ENCODE data around the gene FOXO1. TPM values are rescaled to one million over a fixed set of nuclear protein-coding genes. Genes with fewer than 3 reads are reported as not detected.
A peak's percentile ranks its signal among the peaks of the same experiment; 100 is the strongest.

The FOXO1 gene
- total and polyA plus RNA-seq, 4 experiments from 2014 or later = 35.2 to 72.3 (median 68.2) TPM

DNA sequence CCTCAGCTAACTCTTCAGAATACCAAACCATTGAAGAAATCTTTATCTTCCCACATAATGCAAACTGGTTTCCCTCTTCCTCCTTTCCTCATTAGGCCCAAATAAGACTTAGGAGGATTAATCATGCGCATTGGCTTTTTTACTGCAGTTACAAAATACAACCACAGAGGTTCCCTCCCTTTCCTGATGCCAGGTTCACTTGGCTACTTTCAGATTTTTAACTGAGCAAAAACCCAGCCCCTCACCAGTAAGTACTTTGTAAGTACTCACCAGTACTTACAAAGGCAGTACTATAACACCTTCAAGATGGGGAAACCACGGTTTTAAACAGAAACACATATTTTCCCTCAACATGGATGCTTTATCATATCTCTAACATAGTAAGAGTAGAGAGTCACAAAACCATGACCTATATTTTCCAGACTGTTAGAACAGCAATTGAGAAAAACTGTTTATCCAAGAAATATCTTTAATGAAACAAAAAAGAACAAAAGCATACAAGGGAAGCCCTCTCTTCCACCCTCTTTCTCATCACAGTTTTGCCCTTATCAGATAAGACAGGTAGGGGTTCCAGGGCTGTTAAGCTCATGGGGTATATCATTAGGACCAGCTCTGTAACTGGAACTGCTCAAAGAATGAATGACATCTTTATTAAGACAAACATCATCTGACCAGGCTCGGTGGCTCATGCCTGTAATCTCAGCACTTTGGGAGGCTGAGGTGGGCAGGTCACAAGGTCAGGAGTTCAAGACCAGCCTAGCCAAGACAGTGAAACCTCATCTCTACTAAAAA lies 12.7 kb downstream of the FOXO1 start:
- no peaks in the 10 kb centered on the region for H3K27me3 Mint-ChIP-seq
- Histone ChIP-seq H3K9me3 (ENCODE audit: control insufficient read depth in 1 of 2, low read length in 2 of 2) (no peaks in the 10 kb centered on the region), H3K4me3 (ENCODE audit: low read length in 2 of 2) (peak overlapping the region in 1 of 2 donors; percentile 29), H3K36me3 (ENCODE audit: insufficient read depth, low read length) (no peaks in the 10 kb centered on the region), H3K27ac (ENCODE audit: low read depth, low read length) (peak overlapping the region; percentile 37), H3K27me3 (ENCODE audit: insufficient read depth, low read length) (no peaks in the 10 kb centered on the region), H3K4me1 (ENCODE audit: insufficient read depth, low read length) (peaks cover 97% of the 10 kb centered on the region)
- H3K36me3 Mint-ChIP-seq = peaks cover 5 to 6% of the 10 kb centered on the region in 2 donors
- H3K4me3 Mint-ChIP-seq = peak overlapping the region; percentile 66 to 88 (median 80)
- ChIA-PET POLR2A (ENCODE audit: partially characterized antibody) (interaction anchor here (0.6 to 2.7 kb wide), 7 partner anchors 11 to 264 kb away, joined by 3 to 39 read pairs (median 4); no protein-coding TSS in a partner anchor), CTCF (ENCODE audit: partially characterized antibody) (interaction anchor here (0.6 to 2.2 kb wide), 4 partner anchors 10 to 669 kb away, joined by 3 to 7 read pairs (median 4); no protein-coding TSS in a partner anchor)
- H3K9me3 Mint-ChIP-seq = peaks cover 0 to 2% (median 0%) of the 10 kb centered on the region in 8 donors
- H3K4me1 Mint-ChIP-seq = peaks cover 60 to 99% (median 85%) of the 10 kb centered on the region in 4 donors
- peak overlapping the region; percentile 82 to 95 (median 90) for H3K27ac Mint-ChIP-seq
- intact Hi-C loops (cut with micrococcal nuclease) = loop anchor here (1.0 kb wide), 1 partner anchor 10 kb away; no protein-coding TSS in a partner anchor
- DNase-seq = peak in 4 of 5 donors; percentile 31 to 51 (median 43)

GRCh38 chr13:40652588-40652940 lies 13.9 kb downstream of the FOXO1 start:
- H3K4me1 Mint-ChIP-seq = peaks cover 61 to 99% (median 86%) of the 10 kb centered on the region in 4 donors
- H3K4me1 ChIP-seq (ENCODE audit: insufficient read depth, low read length) = peaks cover 97% of the 10 kb centered on the region
- no peaks in the 10 kb centered on the region for H3K27me3 Mint-ChIP-seq
- peak in 2 of 5 donors; percentile 32 to 39 for DNase-seq
- peak overlapping the region; percentile 82 to 95 (median 90) for H3K27ac Mint-ChIP-seq
- intact Hi-C loops (cut with micrococcal nuclease) = no loop called here
- H3K4me3 Mint-ChIP-seq = peak overlapping the region; percentile 69 to 88 (median 80)
- H3K4me3 ChIP-seq (ENCODE audit: low read length in 2 of 2) = peak overlapping the region in 1 of 2 donors; percentile 29
- peaks cover 0 to 2% of the 10 kb centered on the region in 2 donors for H3K36me3 Mint-ChIP-seq
- H3K36me3 ChIP-seq (ENCODE audit: insufficient read depth, low read length) = no peaks in the 10 kb centered on the region
- H3K9me3 ChIP-seq (ENCODE audit: control insufficient read depth in 1 of 2, low read length in 2 of 2) = no peaks in the 10 kb centered on the region
- no peaks in the 10 kb centered on the region for H3K9me3 Mint-ChIP-seq
- ChIA-PET POLR2A (ENCODE audit: partially characterized antibody) (interaction anchor here (0.6 to 2.7 kb wide), 8 partner anchors 10 to 686 kb away, joined by 3 to 39 read pairs (median 4); no protein-coding TSS in a partner anchor), CTCF (ENCODE audit: partially characterized antibody) (interaction anchor here (1.1 to 2.2 kb wide), 5 partner anchors 11 to 584 kb away, joined by 3 to 7 read pairs (median 4); no protein-coding TSS in a partner anchor)
- H3K27me3 ChIP-seq (ENCODE audit: insufficient read depth, low read length) = no peaks in the 10 kb centered on the region
- H3K27ac ChIP-seq (ENCODE audit: low read depth, low read length) = no peak overlapping the region

GRCh38 chr13:40651866-40652587 lies 14.4 kb downstream of the FOXO1 start:
- no peaks in the 10 kb centered on the region for H3K36me3 ChIP-seq (ENCODE audit: insufficient read depth, low read length)
- no peak for DNase-seq
- peak overlapping the region in 1 of 2 donors; percentile 29 for H3K4me3 ChIP-seq (ENCODE audit: low read length in 2 of 2)
- Mint-ChIP-seq H3K27ac (peak overlapping the region; percentile 82 to 95 (median 88)), H3K27me3 (no peaks in the 10 kb centered on the region), H3K9me3 (no peaks in the 10 kb centered on the region), H3K4me1 (peaks cover 64 to 99% (median 87%) of the 10 kb centered on the region in 4 donors), H3K36me3 (peaks cover 0 to 2% of the 10 kb centered on the region in 2 donors), H3K4me3 (peak overlapping the region; percentile 69 to 88 (median 80))
- H3K9me3 ChIP-seq (ENCODE audit: control insufficient read depth in 1 of 2, low read length in 2 of 2) = no peaks in the 10 kb centered on the region
- H3K27ac ChIP-seq (ENCODE audit: low read depth, low read length) = no peak overlapping the region
- H3K4me1 ChIP-seq (ENCODE audit: insufficient read depth, low read length) = peaks cover 97% of the 10 kb centered on the region
- intact Hi-C loops (cut with micrococcal nuclease) = no loop called here
- POLR2A ChIA-PET (ENCODE audit: partially characterized antibody) = interaction anchor here (0.6 to 2.7 kb wide), 8 partner anchors 10 to 685 kb away, joined by 3 to 39 read pairs (median 4); no protein-coding TSS in a partner anchor
- CTCF ChIA-PET (ENCODE audit: partially characterized antibody) = interaction anchor here (1.1 to 2.2 kb wide), 5 partner anchors 12 to 583 kb away, joined by 3 to 7 read pairs (median 4); no protein-coding TSS in a partner anchor
- H3K27me3 ChIP-seq (ENCODE audit: insufficient read depth, low read length) = no peaks in the 10 kb centered on the region

GRCh38 chr13:40648841-40649240 lies 17.6 kb downstream of the FOXO1 start:
- CTCF ChIA-PET (ENCODE audit: partially characterized antibody) = no interaction called here
- no peak overlapping the region for H3K27ac ChIP-seq (ENCODE audit: low read depth, low read length)
- peaks cover 97% of the 10 kb centered on the region for H3K4me1 ChIP-seq (ENCODE audit: insufficient read depth, low read length)
- DNase-seq = no peak
- H3K36me3 Mint-ChIP-seq = peaks cover 0 to 10% of the 10 kb centered on the region in 2 donors
- no peaks in the 10 kb centered on the region for H3K9me3 Mint-ChIP-seq
- intact Hi-C loops (cut with micrococcal nuclease) = loop anchor here (2.0 kb wide), 1 partner anchor 14 kb away; no protein-coding TSS in a partner anchor
- POLR2A ChIA-PET (ENCODE audit: partially characterized antibody) = interaction anchor here (1.2 kb wide), 1 partner anchor 17 kb away, joined by 4 read pairs; no protein-coding TSS in a partner anchor
- no peak overlapping the region for H3K4me3 ChIP-seq (ENCODE audit: low read length in 2 of 2)
- peak overlapping the region in 5 of 7 donors; percentile 55 to 83 (median 77) for H3K27ac Mint-ChIP-seq
- peaks cover 74 to 99% (median 91%) of the 10 kb centered on the region in 4 donors for H3K4me1 Mint-ChIP-seq
- H3K36me3 ChIP-seq (ENCODE audit: insufficient read depth, low read length) = no peaks in the 10 kb centered on the region
- H3K4me3 Mint-ChIP-seq = peak overlapping the region in 5 of 8 donors; percentile 15 to 74 (median 43)
- H3K9me3 ChIP-seq (ENCODE audit: control insufficient read depth in 1 of 2, low read length in 2 of 2) = no peaks in the 10 kb centered on the region
- H3K27me3 Mint-ChIP-seq = no peaks in the 10 kb centered on the region
- H3K27me3 ChIP-seq (ENCODE audit: insufficient read depth, low read length) = no peaks in the 10 kb centered on the region

DNA sequence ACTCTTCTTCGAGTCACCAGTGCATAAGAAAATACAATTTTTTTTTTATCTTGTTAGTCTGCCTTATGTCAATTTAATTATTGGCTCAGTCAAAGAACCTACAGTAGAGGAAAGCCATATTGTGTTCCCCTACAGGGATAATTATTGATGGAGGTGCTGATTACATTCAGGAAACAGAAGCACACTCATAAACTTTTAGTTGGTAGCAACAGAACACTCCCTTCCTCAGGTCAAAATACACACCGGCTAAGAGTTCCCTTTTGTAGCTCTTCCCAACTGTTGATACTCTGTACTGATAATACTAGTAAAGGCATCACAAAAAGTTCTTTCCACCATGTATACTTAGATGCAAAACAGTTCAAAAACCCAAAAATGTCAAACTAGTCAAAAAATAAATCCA lies 18.4 kb downstream of the FOXO1 start:
- ChIA-PET POLR2A (ENCODE audit: partially characterized antibody) (interaction anchor here (0.7 to 1.7 kb wide), 5 partner anchors 13 to 162 kb away, joined by 3 to 7 read pairs (median 4); no protein-coding TSS in a partner anchor), CTCF (ENCODE audit: partially characterized antibody) (no interaction called here)
- Histone ChIP-seq H3K27ac (ENCODE audit: low read depth, low read length) (no peak overlapping the region), H3K9me3 (ENCODE audit: control insufficient read depth in 1 of 2, low read length in 2 of 2) (no peaks in the 10 kb centered on the region), H3K4me1 (ENCODE audit: insufficient read depth, low read length) (peaks cover 97% of the 10 kb centered on the region), H3K36me3 (ENCODE audit: insufficient read depth, low read length) (no peaks in the 10 kb centered on the region), H3K4me3 (ENCODE audit: low read length in 2 of 2) (no peak overlapping the region), H3K27me3 (ENCODE audit: insufficient read depth, low read length) (no peaks in the 10 kb centered on the region)
- H3K4me1 Mint-ChIP-seq = peaks cover 74 to 99% (median 90%) of the 10 kb centered on the region in 4 donors
- no peaks in the 10 kb centered on the region for H3K9me3 Mint-ChIP-seq
- peaks cover 0 to 16% of the 10 kb centered on the region in 2 donors for H3K36me3 Mint-ChIP-seq
- H3K27me3 Mint-ChIP-seq = no peaks in the 10 kb centered on the region
- intact Hi-C loops (cut with micrococcal nuclease) = loop anchor here (2.0 kb wide), 1 partner anchor 15 kb away; no protein-coding TSS in a partner anchor
- no peak for DNase-seq
- H3K27ac Mint-ChIP-seq = peak overlapping the region in 6 of 7 donors; percentile 18 to 77 (median 50)
- peak overlapping the region in 7 of 8 donors; percentile 17 to 74 (median 59) for H3K4me3 Mint-ChIP-seq

DNA sequence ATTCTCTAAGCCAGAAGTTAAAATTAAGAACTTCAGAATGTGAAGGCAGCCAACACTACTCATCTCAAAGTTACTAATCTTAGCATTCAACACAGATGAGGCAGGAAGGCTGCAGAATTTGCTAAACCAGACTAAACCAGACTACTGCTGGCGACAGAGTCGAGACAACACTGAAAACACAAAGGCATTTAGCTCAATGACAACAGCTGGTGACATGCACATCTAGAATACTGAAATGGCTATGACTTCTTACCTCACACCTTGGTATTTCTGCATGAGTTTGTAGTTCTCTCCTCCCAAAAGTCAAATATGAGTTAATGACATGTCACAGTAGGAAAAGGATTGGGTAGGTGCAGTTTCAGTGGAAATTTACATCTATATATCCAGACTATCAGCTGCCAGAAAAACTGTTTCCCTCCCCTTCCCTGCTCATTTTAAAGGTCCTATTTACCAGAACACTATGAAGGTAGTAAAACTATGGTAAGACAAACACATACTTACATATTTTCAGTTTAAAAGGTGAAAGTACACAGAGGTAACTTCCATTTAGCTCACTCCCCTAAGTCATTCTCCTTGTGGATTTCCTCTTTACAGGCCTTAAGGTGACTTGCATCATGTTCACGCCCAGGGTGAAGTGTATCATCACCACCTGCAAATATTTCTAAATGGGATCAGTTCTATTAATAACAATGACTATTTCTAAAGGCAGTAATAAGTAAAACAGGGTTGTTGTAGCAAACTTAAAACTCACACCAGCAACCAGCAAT lies 21.4 kb downstream of the FOXO1 start:
- Mint-ChIP-seq H3K9me3 (no peaks in the 10 kb centered on the region), H3K4me1 (peaks cover 77 to 99% (median 92%) of the 10 kb centered on the region in 4 donors), H3K27ac (peak overlapping the region; percentile 30 to 77 (median 51)), H3K27me3 (no peaks in the 10 kb centered on the region), H3K36me3 (peaks cover 0 to 22% of the 10 kb centered on the region in 2 donors), H3K4me3 (peak overlapping the region in 7 of 8 donors; percentile 6 to 77 (median 36))
- Histone ChIP-seq H3K27ac (ENCODE audit: low read depth, low read length) (no peak overlapping the region), H3K4me1 (ENCODE audit: insufficient read depth, low read length) (peaks cover 99% of the 10 kb centered on the region), H3K36me3 (ENCODE audit: insufficient read depth, low read length) (no peaks in the 10 kb centered on the region), H3K9me3 (ENCODE audit: control insufficient read depth in 1 of 2, low read length in 2 of 2) (no peaks in the 10 kb centered on the region), H3K27me3 (ENCODE audit: insufficient read depth, low read length) (no peaks in the 10 kb centered on the region), H3K4me3 (ENCODE audit: low read length in 2 of 2) (no peak overlapping the region)
- DNase-seq = no peak
- ChIA-PET POLR2A (ENCODE audit: partially characterized antibody) (interaction anchor here (0.7 to 1.0 kb wide), 2 partner anchors 54 to 257 kb away, joined by 3 to 4 read pairs; no protein-coding TSS in a partner anchor), CTCF (ENCODE audit: partially characterized antibody) (no interaction called here)
- intact Hi-C loops (cut with micrococcal nuclease) = no loop called here

Measured in CD4-positive, alpha-beta memory T cell (primary cell).